Activated T-cell treated with anti-CD3 and anti-CD28 coated beads for 4 hours (primary cell): Measurements from ENCODE around the gene CD300A.

Experiments
- DNase-seq: peaks from one replicate; pipeline ENCODE4 v3.0.0-alpha.2; 2020

The CD300A gene

DNA sequence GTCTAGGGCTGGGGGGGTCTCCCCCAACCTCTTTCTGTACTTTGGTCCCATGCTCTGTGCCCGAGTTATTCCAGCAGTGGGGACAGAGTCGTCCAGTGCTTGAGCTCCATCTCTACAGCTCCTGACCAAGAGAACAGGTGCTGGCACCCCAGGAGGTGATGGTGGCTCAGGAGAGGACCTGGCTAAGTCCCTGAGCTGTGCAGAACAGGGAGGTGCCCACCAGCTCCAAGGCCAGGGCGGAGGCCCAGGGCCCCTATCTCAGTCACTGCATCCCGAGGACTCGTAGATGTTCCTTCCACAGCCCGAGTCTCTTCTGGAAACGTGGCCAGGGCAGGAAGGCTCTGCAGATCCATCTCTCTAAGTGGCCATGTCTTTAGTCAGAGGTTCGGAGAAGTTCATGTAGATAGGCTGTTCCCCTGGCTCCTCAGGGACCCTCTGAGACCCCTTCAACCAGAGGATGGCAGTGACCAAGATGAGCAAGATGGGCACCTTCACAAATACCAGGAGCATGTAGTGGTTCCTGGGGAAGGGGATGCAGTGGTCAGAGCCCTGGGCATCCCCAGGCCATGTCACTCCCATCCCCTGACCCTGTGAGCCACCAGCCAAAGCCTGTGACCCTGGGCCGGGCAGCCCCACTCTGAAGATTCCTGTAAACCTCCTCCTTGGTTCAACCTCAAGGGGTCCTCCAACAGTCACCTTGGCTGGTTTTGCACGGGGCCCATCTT is 56.1 kb downstream of the CD300A start:
- no peak for DNase-seq

- no peak for DNase-seq
These were observed 56.9 kb downstream of the CD300A start for GRCh38 chr17:74523308-74523707.

DNA sequence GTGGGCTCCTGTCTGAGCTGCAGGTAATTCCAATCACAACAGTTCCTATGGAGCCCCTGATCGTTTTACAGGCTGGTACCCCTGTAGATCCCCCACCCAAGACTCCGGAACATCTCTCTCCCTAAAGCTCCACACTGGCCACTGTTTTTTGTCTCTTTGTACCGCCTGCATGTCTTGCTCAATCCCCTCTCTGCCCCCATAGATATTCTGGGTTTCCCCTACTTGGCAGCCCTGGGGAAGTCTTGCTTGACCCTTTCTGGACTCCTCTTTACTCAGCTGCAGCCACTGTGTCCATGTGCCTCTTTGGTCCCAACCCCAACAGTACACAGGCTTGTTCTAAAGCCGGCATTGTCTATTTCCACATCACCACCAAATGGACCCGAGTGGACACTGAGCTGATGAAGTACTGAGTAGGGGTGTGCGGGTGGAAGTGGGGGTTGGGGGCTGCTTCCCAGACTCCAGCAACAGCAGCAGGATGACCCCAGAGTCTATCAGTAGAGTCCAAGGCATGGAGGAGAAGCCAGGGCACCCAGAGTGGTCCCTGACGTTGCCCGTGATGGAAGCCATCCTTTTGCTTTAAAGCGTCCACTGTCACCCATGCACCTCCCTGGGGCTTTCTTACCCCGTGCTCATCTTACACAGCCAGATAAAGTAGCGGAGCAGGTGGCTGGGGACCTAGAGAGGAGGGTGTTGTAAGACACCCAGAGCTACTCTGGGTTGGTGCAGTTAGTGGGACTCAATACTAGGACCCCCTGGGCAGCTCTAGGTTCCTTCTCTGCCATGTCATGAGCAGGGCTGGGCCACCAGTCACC is 58.4 kb downstream of the CD300A start:
- DNase-seq: no peak

GRCh38 chr17:74525465-74525725 is 59.0 kb downstream of the CD300A start:
- DNase-seq: no peak

- no peak for DNase-seq
These were observed 59.4 kb downstream of the CD300A start for GRCh38 chr17:74525781-74526288.

DNA sequence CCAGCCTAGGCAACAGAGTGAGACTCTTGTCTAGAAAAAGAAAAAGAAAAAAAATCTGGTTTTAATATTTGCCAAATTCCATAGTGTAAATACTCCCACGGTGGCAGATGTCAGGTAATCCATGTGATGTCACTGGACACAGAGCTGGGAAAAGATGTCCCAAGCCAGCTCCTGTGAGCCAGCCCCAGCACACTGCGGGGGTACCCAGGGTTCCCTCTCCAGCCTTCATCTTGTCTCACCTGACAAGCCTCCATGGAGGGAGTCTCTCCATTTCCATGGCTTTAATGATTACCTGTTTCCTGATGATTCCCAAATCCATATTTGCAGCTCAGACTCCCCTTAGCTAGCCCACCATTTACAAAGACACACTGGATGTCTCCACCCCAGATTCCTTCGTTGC is 60.2 kb downstream of the CD300A start:
- DNase-seq: no peak

GRCh38 chr17:74527081-74527480 is 60.6 kb downstream of the CD300A start:
- DNase-seq: no peak

- DNase-seq: no peak
These were observed 61.3 kb downstream of the CD300A start for GRCh38 chr17:74527756-74528155.

- DNase-seq: no peak
These were observed 62.2 kb downstream of the CD300A start for GRCh38 chr17:74528491-74529199.

GRCh38 chr17:74529243-74529642 is 62.8 kb downstream of the CD300A start:
- no peak for DNase-seq

GRCh38 chr17:74530831-74531150 is 64.4 kb downstream of the CD300A start:
- no peak for DNase-seq

- no peak for DNase-seq
These were observed 64.9 kb downstream of the CD300A start, which contains the start of gene CD300LB for GRCh38 chr17:74531231-74531761. CD300LB (minus strand) TSS chr17:74531475; CDS start chr17:74531350, 125 bp downstream.

DNA sequence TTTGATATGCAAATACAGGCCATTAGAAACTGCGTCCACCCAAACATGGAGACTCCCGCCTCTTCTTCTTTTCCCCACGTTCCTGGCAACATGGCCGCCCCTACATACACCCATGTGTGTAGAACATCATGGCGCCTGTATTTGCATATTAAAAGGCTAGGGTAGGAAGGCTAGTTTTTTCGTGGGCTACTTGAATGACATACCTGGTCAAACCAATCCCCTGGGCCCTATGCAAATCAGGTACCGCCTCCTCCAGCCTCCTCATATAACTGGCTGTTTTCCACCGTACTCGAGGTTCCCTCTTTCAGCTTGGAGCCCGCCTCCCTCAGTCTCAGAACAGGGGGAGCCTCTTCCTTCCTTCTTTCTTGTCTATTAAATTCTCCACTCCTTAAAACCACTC is 65.7 kb downstream of the CD300A start:
- no peak for DNase-seq
